Heart left ventricle (tissue), 16 donors: ENCODE results near the gene PRR4. TPM values are rescaled to one million over a fixed set of nuclear protein-coding genes. Genes with fewer than 3 reads are reported as not detected.

Source experiments
- ATAC-seq, 4 donors: fragments of 200-7000 bp; cut with Tn5 transposase; one replicate each; pipeline ENCODE4 v1.9.1; 2020 to 2022; ENCODE audit warnings: moderate library complexity in 4 of 4, mild to moderate bottlenecking in 3 of 4, moderate number of reproducible peaks in 1 of 4
- DNase-seq, 5 donors: peaks; one replicate each; pipeline ENCODE4 v3.0.0-alpha.2; 2020
- H3K27ac ChIP-seq, 12 donors: fragments of 200-600 bp; sonication (generic) in 4 of 12; one replicate each; pipeline versions ENCODE4 v1.5.0 to v1.8.0; 2016 to 2022; ENCODE audit warnings: mild to moderate bottlenecking in 2 of 12
- H3K27me3 ChIP-seq, 9 donors: fragments of 200-600 bp; sonication (generic) in 2 of 9; one replicate each; pipeline versions ENCODE4 v1.5.1 to v1.8.0; 2016 to 2022; ENCODE audit warnings: mild to moderate bottlenecking in 3 of 9
- H3K36me3 ChIP-seq, 9 donors: fragments of 200-600 bp; sonication (generic) in 2 of 9; one replicate each; pipeline versions ENCODE4 v1.5.0 to v1.8.0; 2018 to 2022; ENCODE audit warnings: mild to moderate bottlenecking in 2 of 9
- H3K4me1 ChIP-seq, 12 donors: fragments of 200-600 bp; sonication (generic) in 4 of 12; one replicate each; pipeline versions ENCODE4 v1.5.0 to v1.8.0; 2016 to 2022; ENCODE audit warnings: mild to moderate bottlenecking in 3 of 12
- H3K4me3 ChIP-seq, 12 donors: fragments of 200-600 bp; sonication (generic) in 4 of 12; one replicate each; pipeline versions ENCODE4 v1.5.0 to v1.8.0; 2017 to 2022; ENCODE audit warnings: mild to moderate bottlenecking in 9 of 12, moderate library complexity in 4 of 12
- H3K9me3 ChIP-seq, 12 donors: fragments of 200-600 bp; sonication (generic) in 4 of 12; one replicate each; pipeline versions ENCODE4 v1.5.0 to v1.8.0; 2016 to 2022; ENCODE audit warnings: mild to moderate bottlenecking in 1 of 12
- CTCF ChIP-seq, 12 donors: fragments of 200-600 bp; sonication (generic) in 4 of 12; IDR thresholded peaks; one replicate each; pipeline versions ENCODE4 v1.5.0 to v1.8.0; 2018 to 2022; ENCODE audit warnings: antibody characterized with exemption in 12 of 12, mild to moderate bottlenecking in 5 of 12
- POLR2A ChIP-seq, 2 donors: fragments of 450-650 bp; IDR thresholded peaks; one replicate each; pipeline ENCODE4 v1.6.1; 2017; ENCODE audit warnings: antibody characterized with exemption in 2 of 2, mild to moderate bottlenecking in 2 of 2, moderate library complexity in 2 of 2
- WGBS, 4 donors: extraction: QIAGEN DNeasy Blood & Tissue Kit in 2 of 4; methylation state at CpG; one replicate each; pipeline versions ENCODE4 v1.1.5 to v1.1.7; 2013 to 2018; 5-methylcytosine and 5-hydroxymethylcytosine counted together
- intact Hi-C, 10 donors: fragments of 100-400 bp; cut with DNase I; formaldehyde crosslinking; loops; one replicate each; pipeline versions ENCODE4 v1.11.1 to v1.14.2; 2022
- polyA plus RNA-seq, 2 donors: library from polyadenylated mRNA; stranded (reverse); fragments of 200-250 nt; gene quantifications; one replicate each; pipeline ENCODE4 v1.2.3, GENCODE V29; 2013
- total RNA-seq, 9 donors: library from RNA; depleted of rRNA in 2 of 9; stranded (reverse); fragments of >200 nt in 2 of 9; fragmentation: NEBNext Ultra II Directional in 3 of 9; extraction: Animal tissue kit (Norgen Biotek cat#: 25700) in 3 of 9; gene quantifications; one replicate each; pipeline versions ENCODE4 v1.1.0 to v1.2.4, GENCODE V29; 2016 to 2023
- donor health status: ischemic (EF 13 %, LVEDD 7.1; RV severe dilation, severe dysfunction).
- donor health status: healthy with polysubstance abuse.
- donor health status: DM: no; HTN: yes; CAD: no.
- donor health status: DM: no; HTN: no; CAD: no.
- donor health status: ischemic (EF 25% LVEDD 6.9; RV normal size, moderate dysfunction).
- donor health status: ischemic (EF 25% LVEDD 5.7; RV mildly dilated, moderate dysfunction).
- donor health status: healthy.
- donor health status: DM: yes; HTN: yes; CAD: no.
- donor health status: ischemic (EF 35%, LVEDD 5.7; RV mildly dilated, moderate dysfunction).
- donor health status: nonischemic (EF 11% LVEDD 7.7; RV severe dilation, severe dysfunction).
- donor health status: DM: yes; HTN: yes; CAD: no.
- donor health status: PGD.
- donor health status: ischemic (EF 29% LVEDD 5.4; RV normal size, mild dysfunction).
- donor health status: nonischemic (EF 23%, LVEDD 6.1; RV moderate dilation, normal function).

PRR4 gene
- total and polyA plus RNA-seq, 11 donors = 0.85 to 5.5 (median 2.1) TPM; not detected in 2

GRCh38 chr12:10863512-10864218 is 14.4 kb upstream of the PRR4 start:
- ATAC-seq (no peak), DNase-seq (no peak)
- no peaks in the 10 kb centered on the region for H3K27me3 ChIP-seq
- H3K4me3 ChIP-seq = no peak overlapping the region
- intact Hi-C loops = no loop called here
- H3K9me3 ChIP-seq = peaks cover 0 to 29% (median 11%) of the 10 kb centered on the region in 12 donors
- 87 to 97% (median 92%) methylated on average over 2 of the region's 2 CpGs for WGBS, 4 donors
- H3K4me1 ChIP-seq = peaks cover 0 to 6% (median 0%) of the 10 kb centered on the region in 12 donors
- H3K36me3 ChIP-seq = peaks cover 0 to 6% (median 0%) of the 10 kb centered on the region in 9 donors
- TF ChIP-seq CTCF (IDR thresholded peaks at IDR 0.05) (no peak), POLR2A (IDR thresholded peaks at IDR 0.05) (no peak)
- no peak overlapping the region for H3K27ac ChIP-seq

- Histone ChIP-seq H3K27ac (no peak overlapping the region), H3K9me3 (peaks cover 0 to 43% (median 15%) of the 10 kb centered on the region in 12 donors), H3K27me3 (no peaks in the 10 kb centered on the region), H3K4me3 (no peak overlapping the region), H3K4me1 (no peaks in the 10 kb centered on the region), H3K36me3 (peaks cover 0 to 12% (median 0%) of the 10 kb centered on the region in 9 donors)
- intact Hi-C loops = no loop called here
- ATAC-seq = no peak
- TF ChIP-seq POLR2A (IDR thresholded peaks at IDR 0.05) = no peak
- WGBS, 4 donors = 69 to 76% (median 71%) methylated on average over 2 of the region's 2 CpGs
- DNase-seq = no peak
Measured at GRCh38 chr12:10861366-10861765, 12.1 kb upstream of the PRR4 start.

GRCh38 chr12:10855807-10856206 is 6.5 kb upstream of the PRR4 start:
- Histone ChIP-seq H3K27ac (no peak overlapping the region), H3K27me3 (no peaks in the 10 kb centered on the region), H3K36me3 (peaks cover 0 to 27% (median 0%) of the 10 kb centered on the region in 9 donors), H3K4me1 (peaks cover 0 to 6% (median 0%) of the 10 kb centered on the region in 12 donors), H3K4me3 (no peak overlapping the region), H3K9me3 (peaks cover 0 to 28% (median 2%) of the 10 kb centered on the region in 12 donors)
- 96 to 100% (median 98%) methylated on average over 2 of the region's 2 CpGs for WGBS, 4 donors
- DNase-seq (no peak), ATAC-seq (no peak)
- intact Hi-C loops = no loop called here
- TF ChIP-seq CTCF (IDR thresholded peaks at IDR 0.05) = no peak
- no peak for TF ChIP-seq POLR2A (IDR thresholded peaks at IDR 0.05)

GRCh38 chr12:10853776-10854175 is 4.5 kb upstream of the PRR4 start:
- H3K4me3 ChIP-seq = no peak overlapping the region
- intact Hi-C loops = no loop called here
- ATAC-seq = peak in 3 of 4 donors; percentile 11 to 52 (median 24)
- H3K4me1 ChIP-seq = peaks cover 0 to 8% (median 0%) of the 10 kb centered on the region in 12 donors
- no peak for TF ChIP-seq POLR2A (IDR thresholded peaks at IDR 0.05)
- no peak for TF ChIP-seq CTCF (IDR thresholded peaks at IDR 0.05)
- H3K9me3 ChIP-seq = peaks cover 0 to 28% (median 2%) of the 10 kb centered on the region in 12 donors
- no peak overlapping the region for H3K27ac ChIP-seq
- peak in 1 of 5 donors; percentile 38 for DNase-seq
- H3K27me3 ChIP-seq = no peaks in the 10 kb centered on the region
- 33 to 78% (median 56%) methylated on average over 1 to 2 of the region's 2 CpGs for WGBS, 4 donors
- H3K36me3 ChIP-seq = peaks cover 0 to 21% (median 0%) of the 10 kb centered on the region in 9 donors
